Parathyroid adenoma (tissue), 2 donors: ENCODE data around the gene TAAR6.
"Not testable (repeated sequence)": the region's sequence is repeated elsewhere in the genome, so short reads cannot be mapped to it uniquely, and the experiment has no call there.

ENCODE experiments used
- H2AFZ ChIP-seq: fragments of 300-600 bp; sonication (generic); one replicate; pipeline ENCODE4 v1.7.0; 2017; ENCODE audit warnings: antibody characterized with exemption, mild to moderate bottlenecking
- H3K27ac ChIP-seq: fragments of 300-600 bp; sonication (generic); one replicate; pipeline ENCODE4 v1.7.0; 2017
- H3K27me3 ChIP-seq: fragments of 300-600 bp; sonication (generic); one replicate; pipeline ENCODE4 v1.7.0; 2017; ENCODE audit warnings: low read length; ENCODE audit not compliant: control insufficient read depth, insufficient read depth
- H3K36me3 ChIP-seq: fragments of 300-600 bp; sonication (generic); one replicate; pipeline ENCODE4 v1.7.0; 2017; ENCODE audit warnings: low read length; ENCODE audit not compliant: control insufficient read depth, insufficient read depth
- H3K4me1 ChIP-seq: fragments of 300-600 bp; sonication (generic); one replicate; pipeline ENCODE4 v1.7.0; 2017; ENCODE audit warnings: control low read depth
- H3K4me2 ChIP-seq: fragments of 300-600 bp; sonication (generic); one replicate; pipeline ENCODE4 v1.7.0; 2017; ENCODE audit warnings: low read length
- H3K4me3 ChIP-seq: fragments of 300-600 bp; sonication (generic); one replicate; pipeline ENCODE4 v1.7.0; 2017; ENCODE audit warnings: low read depth, low read length
- H3K79me2 ChIP-seq: fragments of 300-600 bp; sonication (generic); one replicate; pipeline ENCODE4 v1.7.0; 2017; ENCODE audit warnings: control low read depth
- H3K9ac ChIP-seq: fragments of 300-600 bp; sonication (generic); one replicate; pipeline ENCODE4 v1.7.0; 2017; ENCODE audit warnings: mild to moderate bottlenecking
- H3K9me3 ChIP-seq: fragments of 300-600 bp; sonication (generic); one replicate; pipeline ENCODE4 v1.7.0; 2017; ENCODE audit warnings: low read length; ENCODE audit not compliant: control insufficient read depth
- CTCF ChIP-seq: fragments of 300-600 bp; sonication (generic); IDR thresholded peaks from one replicate; pipeline ENCODE4 v1.7.0; 2017; ENCODE audit warnings: antibody characterized with exemption, mild to moderate bottlenecking
- donor health status: primary hyperparathyroidism.

Gene TAAR6

GRCh38 chr6:132596201-132596600 lies 26.1 kb downstream of the TAAR6 start:
- Histone ChIP-seq H3K4me1 (no peaks in the 10 kb centered on the region), H3K9me3 (no peaks in the 10 kb centered on the region), H3K79me2 (no peaks in the 10 kb centered on the region), H2AFZ (no peak overlapping the region), H3K4me3 (no peak overlapping the region), H3K9ac (no peak overlapping the region), H3K27ac (no peak overlapping the region), H3K36me3 (no peaks in the 10 kb centered on the region), H3K27me3 (no peaks in the 10 kb centered on the region), H3K4me2 (no peak overlapping the region)
- no peak for TF ChIP-seq CTCF

GRCh38 chr6:132598473-132598872 lies 28.4 kb downstream of the TAAR6 start:
- H3K27me3 ChIP-seq, result no peaks in the 10 kb centered on the region
- no peak overlapping the region for H3K4me2 ChIP-seq
- no peak overlapping the region for H2AFZ ChIP-seq

GRCh38 chr6:132600900-132601299 lies 30.8 kb downstream of the TAAR6 start:
- H3K27ac ChIP-seq, H3K9me3 ChIP-seq, H3K9ac ChIP-seq, H3K79me2 ChIP-seq, H3K36me3 ChIP-seq, H3K4me3 ChIP-seq, H3K27me3 ChIP-seq, H2AFZ ChIP-seq, H3K4me2 ChIP-seq, H3K4me1 ChIP-seq: not testable (repeated sequence)

More at GRCh38 chr6:132598473-132598872, 28.4 kb downstream of the TAAR6 start:
- no peaks in the 10 kb centered on the region for H3K79me2 ChIP-seq
- H3K4me1 ChIP-seq, result no peaks in the 10 kb centered on the region
- no peaks in the 10 kb centered on the region for H3K36me3 ChIP-seq
- no peak overlapping the region for H3K27ac ChIP-seq
- TF ChIP-seq CTCF, result no peak
- H3K9me3 ChIP-seq, result no peaks in the 10 kb centered on the region
- H3K9ac ChIP-seq, result no peak overlapping the region
- H3K4me3 ChIP-seq, result no peak overlapping the region

- Histone ChIP-seq H3K4me2 (no peak overlapping the region), H3K79me2 (no peaks in the 10 kb centered on the region), H3K27me3 (no peaks in the 10 kb centered on the region), H3K36me3 (no peaks in the 10 kb centered on the region), H3K27ac (no peak overlapping the region), H2AFZ (no peak overlapping the region), H3K4me3 (no peak overlapping the region), H3K4me1 (no peaks in the 10 kb centered on the region), H3K9me3 (no peaks in the 10 kb centered on the region), H3K9ac (no peak overlapping the region)
- TF ChIP-seq CTCF, result no peak
Observed at GRCh38 chr6:132604635-132605152, 34.6 kb downstream of the TAAR6 start.

- Histone ChIP-seq H3K9me3 (no peaks in the 10 kb centered on the region), H3K36me3 (no peaks in the 10 kb centered on the region), H3K79me2 (no peaks in the 10 kb centered on the region), H2AFZ (no peak overlapping the region), H3K4me2 (no peak overlapping the region), H3K4me3 (no peak overlapping the region), H3K9ac (no peak overlapping the region), H3K4me1 (no peaks in the 10 kb centered on the region), H3K27ac (no peak overlapping the region), H3K27me3 (no peaks in the 10 kb centered on the region)
- no peak for TF ChIP-seq CTCF
Observed at GRCh38 chr6:132607544-132608233, 37.6 kb downstream of the TAAR6 start.
